Thoracic aorta (tissue), 2 donors: ENCODE data around the gene CLDN24. TPM values are rescaled to one million over a fixed set of nuclear protein-coding genes. Genes with fewer than 3 reads are reported as not detected.

Experiments
- ATAC-seq: fragments of 150-250 bp; one replicate; pipeline ENCODE4 v1.8.0; 2017; ENCODE audit warnings: low read depth; ENCODE audit not compliant: insufficient number of reproducible peaks, low FRiP score
- DNase-seq: peaks from one replicate; pipeline ENCODE4 v3.0.0-alpha.2; 2020; ENCODE audit warnings: low spot score
- H3K27ac ChIP-seq, 2 donors: fragments of 200-600 bp; sonication (generic); 1 replicate in 1 of 2; 2 replicates in 1 of 2; pipeline ENCODE4 v1.5.1; 2016; ENCODE audit warnings: mild to moderate bottlenecking in 2 of 2, moderate library complexity in 2 of 2
- H3K27me3 ChIP-seq: fragments of 200-600 bp; sonication (generic); replicated peaks from 2 replicates; pipeline ENCODE4 v1.6.0; 2016; ENCODE audit warnings: mild to moderate bottlenecking; ENCODE audit not compliant: insufficient read depth
- H3K36me3 ChIP-seq: fragments of 200-600 bp; sonication (generic); one replicate; pipeline ENCODE4 v1.5.1; 2016
- H3K4me1 ChIP-seq, 2 donors: fragments of 200-600 bp; sonication (generic); 1 replicate in 1 of 2; 2 replicates in 1 of 2; pipeline versions ENCODE4 v1.5.1 to v1.6.0; 2016; ENCODE audit warnings: low read depth in 2 of 2, mild to moderate bottlenecking in 1 of 2; ENCODE audit not compliant: control insufficient read depth in 1 of 2
- H3K4me3 ChIP-seq: fragments of 200-600 bp; sonication (generic); 2 replicates; pipeline ENCODE4 v1.5.1; 2016; ENCODE audit warnings: mild to moderate bottlenecking
- H3K9me3 ChIP-seq: fragments of 200-600 bp; sonication (generic); 2 replicates; pipeline ENCODE4 v1.5.1; 2016
- CTCF ChIP-seq: fragments of 200-600 bp; sonication (generic); IDR thresholded peaks from one replicate; pipeline ENCODE4 v1.5.1; 2019; ENCODE audit warnings: antibody characterized with exemption
- total RNA-seq, 2 donors: library from RNA; depleted of rRNA; stranded (reverse); fragments of >200 nt; gene quantifications; one replicate each; pipeline versions ENCODE4 v1.1.0 to v1.2.3, GENCODE V29; 2016

CLDN24 gene
- total RNA-seq, 2 donors from 2014 or later = not detected

DNA sequence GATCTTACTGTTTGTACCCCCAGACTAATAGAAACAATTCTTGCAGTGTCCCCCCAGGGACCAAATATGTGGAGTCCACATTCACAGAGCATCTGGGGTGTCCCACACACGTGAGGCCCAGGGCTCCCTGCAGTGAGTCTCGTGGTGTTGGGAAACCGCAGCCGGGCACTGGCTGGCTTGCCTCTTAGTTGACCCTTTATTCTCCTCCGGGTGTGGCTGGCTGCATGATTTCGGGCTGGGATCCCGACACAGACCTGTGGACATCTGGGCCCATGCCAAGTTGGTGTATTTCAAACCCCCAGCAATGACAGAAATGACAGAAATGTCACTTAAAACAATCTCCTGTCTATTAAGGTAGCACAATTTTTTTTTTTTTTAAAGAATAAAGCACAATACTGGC, 15.6 kb upstream of the CLDN24 start:
- no peak for TF ChIP-seq CTCF
- H3K27ac ChIP-seq = no peak overlapping the region

GRCh38 chr4:183337349-183337748, 15.1 kb upstream of the CLDN24 start:
- Histone ChIP-seq H3K4me1 (peaks cover 0 to 5% of the 10 kb centered on the region in 2 donors), H3K27ac (no peak overlapping the region), H3K4me3 (no peak overlapping the region), H3K9me3 (no peaks in the 10 kb centered on the region), H3K36me3 (no peaks in the 10 kb centered on the region), H3K27me3 (no peaks in the 10 kb centered on the region)
- no peak for DNase-seq
- TF ChIP-seq CTCF = no peak
- ATAC-seq = no peak

More for the DNA sequence above, 15.6 kb upstream of the CLDN24 start:
- ATAC-seq = no peak
- Histone ChIP-seq H3K36me3 (no peaks in the 10 kb centered on the region), H3K4me1 (peaks cover 0 to 5% of the 10 kb centered on the region in 2 donors), H3K9me3 (no peaks in the 10 kb centered on the region), H3K4me3 (no peak overlapping the region), H3K27me3 (no peaks in the 10 kb centered on the region)
- DNase-seq = no peak

GRCh38 chr4:183335369-183335940, 13.2 kb upstream of the CLDN24 start:
- no peak for TF ChIP-seq CTCF
- Histone ChIP-seq H3K27ac (no peak overlapping the region), H3K36me3 (no peaks in the 10 kb centered on the region), H3K9me3 (no peaks in the 10 kb centered on the region), H3K27me3 (no peaks in the 10 kb centered on the region), H3K4me3 (no peak overlapping the region), H3K4me1 (peaks cover 0 to 5% of the 10 kb centered on the region in 2 donors)
- no peak for ATAC-seq
- no peak for DNase-seq

DNA sequence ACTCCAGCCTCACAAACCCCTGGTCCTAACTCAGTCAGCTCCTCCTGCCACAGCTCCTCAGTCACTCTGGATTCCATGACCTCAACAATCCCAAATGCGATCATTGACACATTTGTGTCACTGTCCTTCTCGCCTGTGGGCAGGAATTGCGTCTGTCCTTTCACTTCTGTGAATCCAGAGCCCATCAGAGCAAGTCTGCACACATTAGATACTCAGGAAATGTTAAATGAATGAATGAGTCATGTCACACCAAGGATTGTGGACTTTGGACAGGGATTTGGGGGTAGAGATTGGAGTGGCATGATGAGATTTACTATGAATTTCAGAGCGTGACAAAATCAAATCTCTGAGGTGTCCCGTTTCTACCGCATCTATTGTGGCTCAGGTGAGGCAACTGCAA, 11.8 kb upstream of the CLDN24 start:
- Histone ChIP-seq H3K36me3 (no peaks in the 10 kb centered on the region), H3K27me3 (no peaks in the 10 kb centered on the region), H3K4me1 (peaks cover 0 to 5% of the 10 kb centered on the region in 2 donors), H3K27ac (no peak overlapping the region), H3K4me3 (no peak overlapping the region), H3K9me3 (no peaks in the 10 kb centered on the region)
- ATAC-seq (no peak), DNase-seq (no peak)
- no peak for TF ChIP-seq CTCF

DNA sequence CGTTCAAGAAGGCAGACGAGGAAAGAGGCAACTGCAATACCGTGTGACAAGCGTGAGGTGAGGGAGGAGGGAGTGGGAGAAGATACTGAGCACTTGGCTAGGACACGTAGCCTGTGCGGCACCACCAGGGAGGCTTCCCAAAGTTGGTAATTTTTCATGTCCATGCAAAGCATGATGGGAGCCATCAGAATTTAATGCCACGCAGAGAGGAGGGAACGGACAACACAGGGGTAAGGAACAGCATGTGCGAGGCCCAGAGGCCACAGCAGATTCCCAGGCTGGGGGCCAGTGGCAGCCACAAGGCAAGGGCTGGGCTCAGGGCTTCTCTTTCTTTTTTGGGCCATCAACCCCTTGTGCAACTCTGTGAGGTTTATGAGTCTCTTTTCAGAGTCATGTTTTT, 11.0 kb upstream of the CLDN24 start:
- ATAC-seq = no peak

More for the DNA sequence above, 11.0 kb upstream of the CLDN24 start:
- Histone ChIP-seq H3K4me3 (no peak overlapping the region), H3K4me1 (peaks cover 0 to 5% of the 10 kb centered on the region in 2 donors), H3K36me3 (no peaks in the 10 kb centered on the region), H3K27ac (no peak overlapping the region), H3K27me3 (no peaks in the 10 kb centered on the region), H3K9me3 (no peaks in the 10 kb centered on the region)
- no peak for DNase-seq
- TF ChIP-seq CTCF = no peak
